H1 (cell line): ENCODE results near the gene TP63. TPM values are rescaled to one million over a fixed set of nuclear protein-coding genes. Genes with fewer than 3 reads are reported as not detected.

Experiments
- ASH2L ChIP-seq: fragments of 200-600, 300-600 bp; sonication (generic); IDR thresholded peaks from one replicate; pipeline ENCODE4 v1.7.1; 2017; ENCODE audit warnings: low read length
- BCL11A ChIP-seq, 2 experiments: IDR thresholded peaks; one replicate each; pipeline ENCODE4 v1.6.1; 2011; ENCODE audit warnings: low read depth in 2 of 2, low read length in 2 of 2, mild to moderate bottlenecking in 2 of 2
- polyA plus RNA-seq, 7 experiments: library from polyadenylated mRNA; depleted of rRNA in 3 of 7; stranded (reverse) in 5 of 7; unstranded in 2 of 7; fragments of >200 nt in 5 of 7; fragments of 200-250 nt in 2 of 7; gene quantifications; 1 replicate in 5 of 7; 2 replicates in 1 of 7; 4 replicates in 1 of 7; pipeline versions ENCODE4 v1.2.1 to v1.2.3, GENCODE V29; 2011 to 2013; ENCODE audit warnings: missing spikeins in 2 of 7, mixed read lengths in 2 of 7
- total RNA-seq: library from RNA; stranded (reverse); fragmentation: NEBNext Ultra II Directional; extraction: Animal tissue kit (Norgen Biotek cat#: 25700); gene quantifications from 2 replicates; pipeline ENCODE4 v1.2.1, GENCODE V29; 2021

Gene TP63
- total and polyA plus RNA-seq, 2 of the 8 experiments (the other 6 are each of a cell fraction or from before 2014, with no cell fraction given), result not detected

- no peak for TF ChIP-seq BCL11A (IDR thresholded peaks at IDR 0.05; ENCODE audit: low read depth in 2 of 2, low read length in 2 of 2)
- peak; percentile 30 for TF ChIP-seq ASH2L
These were observed 175.2 kb downstream of the TP63 start (continued) for GRCh38 chr3:189806171-189806951.
